ENCODE data around the gene FMNL2.

FMNL2 gene

GRCh38 chr2:152434395-152435182 lies 99.6 kb downstream of the FMNL2 start:
- H3K79me2 ChIP-seq (ENCODE audit: insufficient read depth, low read length): no peaks in the 10 kb centered on the region
- no peak overlapping the region for H3K4me2 ChIP-seq (ENCODE audit: low read depth, low read length, poor library complexity, severe bottlenecking)
- no peaks in the 10 kb centered on the region for H3K27me3 ChIP-seq (ENCODE audit: low read length)
- no peaks in the 10 kb centered on the region for H3K9me3 ChIP-seq (ENCODE audit: insufficient read depth, low read length)
- H3K4me3 ChIP-seq (ENCODE audit: insufficient read depth, low read length, poor library complexity, severe bottlenecking): no peak overlapping the region
- no peak overlapping the region for H3K9ac ChIP-seq (ENCODE audit: low read length)
- TF ChIP-seq CTCF (IDR thresholded peaks at IDR 0.05; ENCODE audit: insufficient read depth, low read length, poor library complexity, severe bottlenecking): no peak
- no peak for TF ChIP-seq EZH2phosphoT487 (conservative IDR thresholded peaks at IDR 0.05; ENCODE audit: low read length)
- H3K36me3 ChIP-seq (ENCODE audit: low read length): no peaks in the 10 kb centered on the region
- H3K27ac ChIP-seq (ENCODE audit: low read depth, low read length): no peak overlapping the region
- H3K9me2 ChIP-seq (replicated peaks; ENCODE audit: insufficient read depth, low read length): no peaks in the 10 kb centered on the region
- no peak overlapping the region for H2AFZ ChIP-seq (ENCODE audit: low read depth, low read length, severe bottlenecking)
- no peaks in the 10 kb centered on the region for H3F3A ChIP-seq (ENCODE audit: insufficient read depth)
- H4K20me1 ChIP-seq (ENCODE audit: low read depth, low read length): no peaks in the 10 kb centered on the region

GRCh38 chr2:152436148-152436547 lies 101.2 kb downstream of the FMNL2 start:
- Histone ChIP-seq H3K27me3 (ENCODE audit: low read length) (no peaks in the 10 kb centered on the region), H2AFZ (ENCODE audit: low read depth, low read length, severe bottlenecking) (no peak overlapping the region), H3K9me2 (replicated peaks; ENCODE audit: insufficient read depth, low read length) (no peaks in the 10 kb centered on the region), H3K36me3 (ENCODE audit: low read length) (no peaks in the 10 kb centered on the region), H4K20me1 (ENCODE audit: low read depth, low read length) (no peaks in the 10 kb centered on the region), H3K9ac (ENCODE audit: low read length) (no peak overlapping the region), H3K9me3 (ENCODE audit: insufficient read depth, low read length) (no peaks in the 10 kb centered on the region), H3K79me2 (ENCODE audit: insufficient read depth, low read length) (no peaks in the 10 kb centered on the region), H3K27ac (ENCODE audit: low read depth, low read length) (no peak overlapping the region), H3K4me2 (ENCODE audit: low read depth, low read length, poor library complexity, severe bottlenecking) (no peak overlapping the region), H3F3A (ENCODE audit: insufficient read depth) (no peaks in the 10 kb centered on the region), H3K4me3 (ENCODE audit: insufficient read depth, low read length, poor library complexity, severe bottlenecking) (no peak overlapping the region)
- TF ChIP-seq EZH2phosphoT487 (conservative IDR thresholded peaks at IDR 0.05; ENCODE audit: low read length) (no peak), CTCF (IDR thresholded peaks at IDR 0.05; ENCODE audit: insufficient read depth, low read length, poor library complexity, severe bottlenecking) (no peak)

GRCh38 chr2:152437276-152438108 lies 102.5 kb downstream of the FMNL2 start:
- no peak overlapping the region for H3K4me3 ChIP-seq (ENCODE audit: insufficient read depth, low read length, poor library complexity, severe bottlenecking)
- H3K79me2 ChIP-seq (ENCODE audit: insufficient read depth, low read length): no peaks in the 10 kb centered on the region
- no peaks in the 10 kb centered on the region for H3K27me3 ChIP-seq (ENCODE audit: low read length)
- no peak overlapping the region for H2AFZ ChIP-seq (ENCODE audit: low read depth, low read length, severe bottlenecking)
- H4K20me1 ChIP-seq (ENCODE audit: low read depth, low read length): no peaks in the 10 kb centered on the region
- TF ChIP-seq EZH2phosphoT487 (conservative IDR thresholded peaks at IDR 0.05; ENCODE audit: low read length) (no peak), CTCF (IDR thresholded peaks at IDR 0.05; ENCODE audit: insufficient read depth, low read length, poor library complexity, severe bottlenecking) (no peak)
- H3K36me3 ChIP-seq (ENCODE audit: low read length): no peaks in the 10 kb centered on the region
- no peaks in the 10 kb centered on the region for H3K9me2 ChIP-seq (replicated peaks; ENCODE audit: insufficient read depth, low read length)
- no peaks in the 10 kb centered on the region for H3K9me3 ChIP-seq (ENCODE audit: insufficient read depth, low read length)
- no peak overlapping the region for H3K27ac ChIP-seq (ENCODE audit: low read depth, low read length)
- no peak overlapping the region for H3K4me2 ChIP-seq (ENCODE audit: low read depth, low read length, poor library complexity, severe bottlenecking)
- H3F3A ChIP-seq (ENCODE audit: insufficient read depth): no peaks in the 10 kb centered on the region
- no peak overlapping the region for H3K9ac ChIP-seq (ENCODE audit: low read length)

Measured in SU-DHL-6 (cell line).